Measurements from ENCODE around the gene KIAA0232. TPM values are rescaled to one million over a fixed set of nuclear protein-coding genes. Genes with fewer than 3 reads are reported as not detected.

The KIAA0232 gene
- total and polyA plus RNA-seq, 2 experiments from 2014 or later, result 20.6 to 21.7 TPM

DNA sequence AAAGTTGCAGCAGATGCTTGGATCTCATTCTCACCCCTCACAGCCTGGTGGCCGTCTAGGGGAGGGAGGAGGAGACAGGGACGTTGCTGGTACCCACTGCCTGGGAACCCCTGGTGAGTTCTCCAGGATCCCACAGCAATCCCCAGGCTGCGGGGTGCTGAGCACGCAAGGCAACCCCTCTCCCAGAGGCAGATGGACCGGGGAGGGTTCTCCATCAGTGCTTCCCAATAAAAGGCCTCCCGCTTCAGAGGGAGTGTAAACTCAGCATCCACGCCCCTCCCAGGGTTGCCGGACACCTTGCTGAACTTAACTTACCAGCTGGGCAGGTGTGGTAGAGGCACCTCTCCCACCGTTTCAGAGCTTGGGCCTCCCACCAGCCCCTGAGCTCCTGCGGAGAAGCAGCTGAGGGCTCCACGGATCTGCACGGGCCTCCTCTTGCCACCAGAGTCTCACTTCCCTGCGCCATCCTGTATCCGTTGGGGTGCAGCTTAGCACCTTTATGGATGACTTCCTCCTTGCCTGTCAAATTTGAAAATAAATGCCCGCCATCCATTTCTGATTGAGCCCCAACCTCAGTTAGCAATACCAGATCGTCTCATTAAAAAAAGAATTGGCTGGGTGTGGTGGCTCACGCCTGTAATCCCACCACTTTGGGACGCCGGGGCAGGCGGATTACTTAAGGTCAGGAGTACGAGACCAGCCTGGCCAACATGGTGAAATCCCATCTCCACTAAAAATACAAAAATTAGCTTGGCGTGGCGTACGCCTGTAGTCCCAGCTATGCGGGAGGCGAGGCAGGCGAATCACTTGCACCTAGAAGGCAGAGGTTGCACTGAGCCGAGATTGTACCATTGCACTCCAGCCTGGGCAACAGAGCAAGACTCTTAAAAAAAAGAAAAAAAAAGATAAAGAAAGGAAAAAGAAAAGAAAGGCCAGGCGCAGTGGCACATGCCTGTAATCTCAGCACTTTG is 112.3 kb downstream of the KIAA0232 start:
- TF ChIP-seq EZH2phosphoT487 (IDR thresholded peaks at IDR 0.05; ENCODE audit: insufficient read depth, low read depth) (no peak), EZH2 (IDR thresholded peaks at IDR 0.05; ENCODE audit: insufficient read depth, poor library complexity, severe bottlenecking) (no peak)
- H3K79me2 ChIP-seq (ENCODE audit: insufficient read depth), result no peaks in the 10 kb centered on the region
- H3K36me3 ChIP-seq (ENCODE audit: low read depth), result no peaks in the 10 kb centered on the region
- H3K9me3 ChIP-seq (ENCODE audit: low read depth), result no peaks in the 10 kb centered on the region
- H3F3A ChIP-seq (ENCODE audit: insufficient read depth), result 0 out of 2 replicates have a peak, but pooled peaks cover 7% of the 10 kb centered on the region
- no peaks in the 10 kb centered on the region for H4K20me1 ChIP-seq (ENCODE audit: insufficient read depth)
- H3K27me3 ChIP-seq (replicated peaks; ENCODE audit: insufficient read depth), result no peaks in the 10 kb centered on the region
- in situ Hi-C loops (cut with MboI), result no loop called here
- no peak overlapping the region for H2AFZ ChIP-seq
- no peak overlapping the region for H3K4me2 ChIP-seq (ENCODE audit: unreplicated experiment)
- no peaks in the 10 kb centered on the region for H3K9me2 ChIP-seq (ENCODE audit: insufficient read depth)
- 85 to 87% methylated on average over 29 of the region's 29 CpGs for WGBS, 2 experiments (ENCODE audit: low coverage in 1 of 2, low lambda C conversion rate in 2 of 2, missing lambda C conversion rate in 2 of 2)
- H3K4me1 ChIP-seq (ENCODE audit: insufficient read depth), result peaks cover 10% of the 10 kb centered on the region; the same call in 1 of the 2 replicates
- no peak for DNase-seq
- no peak overlapping the region for H3K9ac ChIP-seq
- H3K4me3 ChIP-seq, result no peak overlapping the region
- no peak overlapping the region for H3K27ac ChIP-seq

DNA sequence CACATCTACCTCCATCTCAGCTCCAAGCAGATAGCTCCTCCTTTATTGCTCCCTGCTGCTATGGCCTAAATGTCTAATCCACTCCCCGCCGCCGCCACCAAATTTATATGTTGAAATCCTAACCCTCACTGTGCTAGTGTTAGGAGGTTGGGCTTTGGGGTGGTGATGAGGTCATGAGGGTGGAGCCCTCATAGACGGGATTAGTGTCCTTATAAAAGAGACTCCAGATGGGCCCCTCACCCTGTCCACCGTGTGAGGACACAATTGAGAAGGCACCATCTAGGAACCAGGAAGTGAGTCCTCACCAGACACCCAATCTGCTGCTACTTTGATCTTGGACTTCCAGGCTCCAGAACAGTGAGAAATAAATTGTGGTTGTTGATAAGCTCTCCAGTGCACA is 113.5 kb downstream of the KIAA0232 start:
- H3K9me2 ChIP-seq (ENCODE audit: insufficient read depth), result no peaks in the 10 kb centered on the region
- TF ChIP-seq EZH2 (IDR thresholded peaks at IDR 0.05; ENCODE audit: insufficient read depth, poor library complexity, severe bottlenecking) (no peak), EZH2phosphoT487 (IDR thresholded peaks at IDR 0.05; ENCODE audit: insufficient read depth, low read depth) (no peak)
- H4K20me1 ChIP-seq (ENCODE audit: insufficient read depth), result no peaks in the 10 kb centered on the region
- no peaks in the 10 kb centered on the region for H3K79me2 ChIP-seq (ENCODE audit: insufficient read depth)
- no peak overlapping the region for H3K9ac ChIP-seq
- no peak overlapping the region for H3K27ac ChIP-seq
- H3K4me2 ChIP-seq (ENCODE audit: unreplicated experiment), result no peak overlapping the region
- H3K4me1 ChIP-seq (ENCODE audit: insufficient read depth), result peaks cover 10% of the 10 kb centered on the region; the same call in 1 of the 2 replicates
- H3K36me3 ChIP-seq (ENCODE audit: low read depth), result no peaks in the 10 kb centered on the region
- no peak for DNase-seq
- no peaks in the 10 kb centered on the region for H3K27me3 ChIP-seq (replicated peaks; ENCODE audit: insufficient read depth)
- 80 to 82% methylated on average over 5 of the region's 5 CpGs for WGBS, 2 experiments (ENCODE audit: low coverage in 1 of 2, low lambda C conversion rate in 2 of 2, missing lambda C conversion rate in 2 of 2)
- in situ Hi-C loops (cut with MboI), result no loop called here
- 0 out of 2 replicates have a peak, but pooled peaks cover 7% of the 10 kb centered on the region for H3F3A ChIP-seq (ENCODE audit: insufficient read depth)
- H3K4me3 ChIP-seq, result no peak overlapping the region
- no peak overlapping the region for H2AFZ ChIP-seq
- no peaks in the 10 kb centered on the region for H3K9me3 ChIP-seq (ENCODE audit: low read depth)

DNA sequence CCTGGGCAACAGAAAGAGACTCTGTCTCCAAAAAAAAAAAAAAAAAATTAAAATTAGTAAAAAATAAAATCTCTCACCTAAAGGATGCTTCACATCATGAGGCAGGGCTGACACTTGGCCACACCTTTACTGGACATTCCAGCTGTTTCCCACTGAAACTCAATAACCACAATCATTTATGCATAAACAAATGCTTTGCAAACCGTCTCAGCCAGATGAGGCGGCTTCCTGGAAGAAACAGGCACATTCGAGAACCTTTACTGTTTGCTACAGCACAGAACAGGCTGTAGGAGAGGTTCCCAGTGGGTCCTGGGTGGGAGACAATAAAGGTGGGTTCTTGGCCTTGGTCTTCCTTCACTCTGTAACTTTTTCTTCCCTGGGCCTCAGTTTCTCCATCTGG is 116.2 kb downstream of the KIAA0232 start:
- in situ Hi-C loops (cut with MboI), result no loop called here
- Histone ChIP-seq H3K4me3 (no peak overlapping the region), H4K20me1 (ENCODE audit: insufficient read depth) (no peaks in the 10 kb centered on the region), H3K9ac (no peak overlapping the region), H3K27me3 (replicated peaks; ENCODE audit: insufficient read depth) (no peaks in the 10 kb centered on the region), H3F3A (ENCODE audit: insufficient read depth) (no peaks in the 10 kb centered on the region), H3K36me3 (ENCODE audit: low read depth) (no peaks in the 10 kb centered on the region), H3K9me2 (ENCODE audit: insufficient read depth) (no peaks in the 10 kb centered on the region), H2AFZ (no peak overlapping the region), H3K4me2 (ENCODE audit: unreplicated experiment) (no peak overlapping the region), H3K9me3 (ENCODE audit: low read depth) (no peaks in the 10 kb centered on the region), H3K27ac (no peak overlapping the region), H3K79me2 (ENCODE audit: insufficient read depth) (no peaks in the 10 kb centered on the region), H3K4me1 (ENCODE audit: insufficient read depth) (no peaks in the 10 kb centered on the region)
- DNase-seq, result no peak
- no peak for TF ChIP-seq EZH2phosphoT487 (IDR thresholded peaks at IDR 0.05; ENCODE audit: insufficient read depth, low read depth)
- TF ChIP-seq EZH2 (IDR thresholded peaks at IDR 0.05; ENCODE audit: insufficient read depth, poor library complexity, severe bottlenecking), result no peak
- WGBS, 2 experiments (ENCODE audit: low coverage in 1 of 2, low lambda C conversion rate in 2 of 2, missing lambda C conversion rate in 2 of 2), result 63 to 65% methylated on average over 3 of the region's 3 CpGs

GRCh38 chr4:6900181-6900812 is 117.8 kb downstream of the KIAA0232 start:
- Histone ChIP-seq H3F3A (ENCODE audit: insufficient read depth) (no peaks in the 10 kb centered on the region), H3K27ac (no peak overlapping the region), H3K4me2 (ENCODE audit: unreplicated experiment) (no peak overlapping the region), H3K9me3 (ENCODE audit: low read depth) (no peaks in the 10 kb centered on the region), H3K36me3 (ENCODE audit: low read depth) (no peaks in the 10 kb centered on the region), H3K9me2 (ENCODE audit: insufficient read depth) (no peaks in the 10 kb centered on the region), H3K9ac (no peak overlapping the region), H2AFZ (no peak overlapping the region), H3K79me2 (ENCODE audit: insufficient read depth) (no peaks in the 10 kb centered on the region), H3K4me1 (ENCODE audit: insufficient read depth) (no peaks in the 10 kb centered on the region), H3K27me3 (replicated peaks; ENCODE audit: insufficient read depth) (no peaks in the 10 kb centered on the region), H3K4me3 (no peak overlapping the region), H4K20me1 (ENCODE audit: insufficient read depth) (no peaks in the 10 kb centered on the region)
- TF ChIP-seq EZH2phosphoT487 (IDR thresholded peaks at IDR 0.05; ENCODE audit: insufficient read depth, low read depth), result no peak
- no peak for TF ChIP-seq EZH2 (IDR thresholded peaks at IDR 0.05; ENCODE audit: insufficient read depth, poor library complexity, severe bottlenecking)
- whole genome bisulfite sequencing, 2 experiments (ENCODE audit: low coverage in 1 of 2, low lambda C conversion rate in 2 of 2, missing lambda C conversion rate in 2 of 2), result 69 to 74% methylated on average over 9 to 10 of the region's 10 CpGs
- in situ Hi-C loops (cut with MboI), result no loop called here
- no peak for DNase-seq

Data from GM23248 (cell line).